ENCODE results near the gene GRIA4. TPM values are rescaled to one million over a fixed set of nuclear protein-coding genes. Genes with fewer than 3 reads are reported as not detected.

GRIA4 gene
- total RNA-seq = not detected

- 3 to 11% methylated on average over 13 to 39 of the region's 54 CpGs for WGBS, 2 donors
- no peak for DNase-seq
- peaks cover 7 to 24% (median 12%) of the 10 kb centered on the region in 3 donors for H3K4me1 ChIP-seq
- no peak for TF ChIP-seq CTCF (IDR thresholded peaks at IDR 0.05)
- TF ChIP-seq POLR2A (IDR thresholded peaks at IDR 0.05) = no peak
- H3K36me3 ChIP-seq = no peaks in the 10 kb centered on the region
- peak within 1 kb of the TSS in 3 of 4 donors; percentile 9 to 51 (median 35) for H3K4me3 ChIP-seq
- H3K27ac ChIP-seq = no peak within 1 kb of the TSS
- no peaks in the 10 kb centered on the region for H3K9me3 ChIP-seq
- intact Hi-C loops (cut with DNase I) = no loop called here
- peaks cover 0 to 38% (median 0%) of the 10 kb centered on the region in 4 donors for H3K27me3 ChIP-seq
Measured at GRCh38 chr11:105609832-105610781, at the start of gene GRIA4. TSS of gene GRIA4 (plus strand) at chr11:105610073. CDS start at chr11:105610998, 925 bp downstream.

- H3K27ac ChIP-seq = no peak overlapping the region
- no peak overlapping the region for H3K4me3 ChIP-seq
- no peaks in the 10 kb centered on the region for H3K4me1 ChIP-seq
- no peaks in the 10 kb centered on the region for H3K9me3 ChIP-seq
- no peaks in the 10 kb centered on the region for H3K27me3 ChIP-seq
- H3K36me3 ChIP-seq = no peaks in the 10 kb centered on the region
- intact Hi-C loops (cut with DNase I) = no loop called here
- 71 to 74% methylated on average over 3 of the region's 3 CpGs for WGBS, 2 donors
- DNase-seq = no peak
- TF ChIP-seq POLR2A (IDR thresholded peaks at IDR 0.05) (no peak), CTCF (IDR thresholded peaks at IDR 0.05) (no peak)
Measured at GRCh38 chr11:105573091-105573490, 36.8 kb upstream of the GRIA4 start.

- TF ChIP-seq CTCF (IDR thresholded peaks at IDR 0.05) (no peak), POLR2A (IDR thresholded peaks at IDR 0.05) (no peak)
- Histone ChIP-seq H3K4me1 (no peaks in the 10 kb centered on the region), H3K27ac (no peak overlapping the region), H3K9me3 (no peaks in the 10 kb centered on the region), H3K27me3 (no peaks in the 10 kb centered on the region), H3K4me3 (no peak overlapping the region), H3K36me3 (no peaks in the 10 kb centered on the region)
- no peak for DNase-seq
- intact Hi-C loops (cut with DNase I) = no loop called here
- 83 to 91% methylated on average over 3 of the region's 3 CpGs for WGBS, 2 donors
Measured at GRCh38 chr11:105574974-105575373, 34.9 kb upstream of the GRIA4 start.

GRCh38 chr11:105577641-105578040 lies 32.2 kb upstream of the GRIA4 start:
- Histone ChIP-seq H3K4me3 (no peak overlapping the region), H3K36me3 (no peaks in the 10 kb centered on the region), H3K4me1 (no peaks in the 10 kb centered on the region), H3K27me3 (no peaks in the 10 kb centered on the region), H3K27ac (no peak overlapping the region), H3K9me3 (no peaks in the 10 kb centered on the region)
- intact Hi-C loops (cut with DNase I) = no loop called here
- WGBS, 2 donors = 56 to 72% methylated on average over 2 of the region's 2 CpGs
- DNase-seq = no peak
- TF ChIP-seq POLR2A (IDR thresholded peaks at IDR 0.05) = no peak
- TF ChIP-seq CTCF (IDR thresholded peaks at IDR 0.05) = no peak

- Histone ChIP-seq H3K4me3 (no peak overlapping the region), H3K27me3 (no peaks in the 10 kb centered on the region), H3K9me3 (no peaks in the 10 kb centered on the region), H3K4me1 (no peaks in the 10 kb centered on the region), H3K36me3 (no peaks in the 10 kb centered on the region), H3K27ac (no peak overlapping the region)
- TF ChIP-seq CTCF (IDR thresholded peaks at IDR 0.05) (no peak), POLR2A (IDR thresholded peaks at IDR 0.05) (no peak)
- 87 to 90% methylated on average over 2 of the region's 2 CpGs for WGBS, 2 donors
- DNase-seq = no peak
- intact Hi-C loops (cut with DNase I) = no loop called here
Measured at GRCh38 chr11:105579111-105579510, 30.8 kb upstream of the GRIA4 start.
